GM12878 (cell line): ENCODE data around the gene CCNL1. TPM values are rescaled to one million over a fixed set of nuclear protein-coding genes. Genes with fewer than 3 reads are reported as not detected.

Experiments
- ATAC-seq: fragments of 200-7000 bp; cut with Tn5 transposase; 3 replicates; pipeline ENCODE4 v1.9.1; 2020; ENCODE audit warnings: mild to moderate bottlenecking, moderate library complexity
- BruUV-seq: library from RNA; stranded (reverse); fragments of 400-500 nt; replicated peaks from 2 replicates; lab custom pipeline; 2021; lab: Mats Ljungman, UMichigan
- CTCF ChIA-PET: fragments of 300-600 bp; sonication (Branson Sonifier 250); formaldehyde crosslinking; extraction: SDS; loops from one replicate; lab custom pipeline; 2021; ENCODE audit warnings: inconsistent platforms; lab: Yijun Ruan, JAX
- POLR2A ChIA-PET: fragments of 350-600 bp; formaldehyde crosslinking; extraction: SDS; loops from one replicate; lab custom pipeline; 2021; ENCODE audit warnings: inconsistent platforms; lab: Charles Lee
- RAD21 ChIA-PET: fragments of 300-600 bp; sonication (Branson Sonifier 250); formaldehyde crosslinking; loops from one replicate; lab custom pipeline; 2023; ENCODE audit warnings: antibody characterized with exemption; ENCODE audit not compliant: unreplicated experiment; lab: Charles Lee
- SMC1A ChIA-PET: fragments of 300-600 bp; sonication (Branson Sonifier 250); formaldehyde crosslinking; loops from one replicate; lab custom pipeline; 2023; ENCODE audit not compliant: unreplicated experiment, uncharacterized antibody; lab: Charles Lee
- DNase-seq: peaks from one replicate; pipeline ENCODE4 v3.0.0-alpha.2; 2011; ENCODE audit warnings: low read depth, low spot score
- FAIRE-seq: peaks from 3 replicates; lab custom pipeline; 2011; peaks lifted over from hg19 to GRCh38; lab: Jason Lieb, UNC
- H2AFZ ChIP-seq: 2 replicates; pipeline ENCODE4 v1.6.0; 2011; ENCODE audit warnings: low read depth, low read length, control low read depth; ENCODE audit not compliant: control insufficient read depth
- H3K27ac ChIP-seq: 2 replicates; pipeline ENCODE4 v1.5.1; 2011; ENCODE audit warnings: control low read depth; ENCODE audit not compliant: control insufficient read depth, insufficient read depth
- H3K27me3 ChIP-seq, 2 experiments: replicated peaks in 1 of 2; 2 replicates each; pipeline versions ENCODE4 v1.6.0 to v1.6.1; 2011; ENCODE audit warnings: low read length in 1 of 2; ENCODE audit not compliant: control insufficient read depth in 2 of 2, insufficient read depth in 2 of 2
- H3K36me3 ChIP-seq, 2 experiments: 2 replicates each; pipeline ENCODE4 v1.5.1; 2011; ENCODE audit warnings: low read length in 1 of 2; ENCODE audit not compliant: control insufficient read depth in 2 of 2, insufficient read depth in 2 of 2
- H3K4me1 ChIP-seq: 2 replicates; pipeline ENCODE4 v1.6.1; 2011; ENCODE audit warnings: mild to moderate bottlenecking, low read length, moderate library complexity, mixed read lengths; ENCODE audit not compliant: control insufficient read depth, insufficient read depth
- H3K4me2 ChIP-seq: 2 replicates; pipeline ENCODE4 v1.6.0; 2011; ENCODE audit warnings: control low read depth; ENCODE audit not compliant: control insufficient read depth, insufficient read depth
- H3K4me3 ChIP-seq: fragments of 200-600 bp; sonication (generic); 2 replicates; pipeline ENCODE4 v1.5.1; 2016
- H3K79me2 ChIP-seq: 2 replicates; pipeline ENCODE4 v1.6.0; 2011; ENCODE audit warnings: low read length; ENCODE audit not compliant: control insufficient read depth, insufficient read depth
- H3K9ac ChIP-seq: 2 replicates; pipeline ENCODE4 v1.8.0; 2011; ENCODE audit warnings: low read length, control low read depth, mixed read lengths; ENCODE audit not compliant: control insufficient read depth, insufficient read depth
- H3K9me3 ChIP-seq: replicated peaks from 3 replicates; pipeline ENCODE4 v1.5.1; 2011; ENCODE audit warnings: mild to moderate bottlenecking, low read length; ENCODE audit not compliant: control insufficient read depth, insufficient read depth
- H4K20me1 ChIP-seq: 2 replicates; pipeline ENCODE4 v1.6.0; 2011; ENCODE audit not compliant: control insufficient read depth, insufficient read depth
- BCL11A ChIP-seq: IDR thresholded peaks from 2 replicates; pipeline ENCODE4 v1.6.1; 2011; ENCODE audit warnings: low read depth, low read length
- CBX5 ChIP-seq: sonication (generic); IDR thresholded peaks from 2 replicates; pipeline ENCODE4 v1.6.1; 2016; ENCODE audit warnings: low read depth, moderate library complexity, mild to moderate bottlenecking, inconsistent platforms
- CEBPB ChIP-seq, 2 experiments: fragments of 150-350 bp in 1 of 2; IDR thresholded peaks; 2 replicates each; pipeline ENCODE4 v1.6.1; 2012 to 2014; ENCODE audit warnings: low read depth in 2 of 2, low read length in 2 of 2, borderline replicate concordance in 1 of 2, inconsistent platforms in 1 of 2
- JUNB ChIP-seq: IDR thresholded peaks from 2 replicates; pipeline ENCODE4 v1.6.1; 2016; ENCODE audit warnings: antibody characterized with exemption, mild to moderate bottlenecking
- LARP7 ChIP-seq: fragments of 450-650 bp; IDR thresholded peaks from 2 replicates; pipeline ENCODE4 v1.6.1; 2017; ENCODE audit warnings: mild to moderate bottlenecking
- MTA2 ChIP-seq: fragments of 450-650 bp; IDR thresholded peaks from 2 replicates; pipeline ENCODE4 v1.6.1; 2016; ENCODE audit warnings: low read depth, mild to moderate bottlenecking, moderate library complexity
- SIX5 ChIP-seq: IDR thresholded peaks from 2 replicates; pipeline ENCODE4 v1.6.1; 2011; ENCODE audit warnings: mild to moderate bottlenecking, low read depth, low read length, moderate library complexity; ENCODE audit not compliant: severe bottlenecking
- TARDBP ChIP-seq: IDR thresholded peaks from 2 replicates; pipeline ENCODE4 v1.6.1; 2016; ENCODE audit warnings: borderline replicate concordance
- TCF12 ChIP-seq: IDR thresholded peaks from 2 replicates; pipeline ENCODE4 v1.6.1; 2011; ENCODE audit warnings: low read depth, mild to moderate bottlenecking, low read length
- YY1 ChIP-seq: IDR thresholded peaks from 2 replicates; pipeline ENCODE4 v1.6.1; 2011; ENCODE audit warnings: low read depth, mild to moderate bottlenecking, low read length
- WGBS: methylation state at CpG from one replicate; pipeline ENCODE4 v1.1.6; 2016; ENCODE audit warnings: low lambda C conversion rate; ENCODE audit not compliant: insufficient replicate concordance, insufficient coverage; ENCODE audit errors: missing lambda C conversion rate; 5-methylcytosine and 5-hydroxymethylcytosine counted together
- in situ Hi-C: fragments of 300-500 bp; cut with MboI; formaldehyde crosslinking; loops from 9 replicates; pipeline ENCODE4 v1.14.3; 2018; ENCODE audit warnings: mixed read lengths
- intact Hi-C: fragments of 100-400 bp; cut with micrococcal nuclease; formaldehyde crosslinking; loops from one replicate; pipeline ENCODE4 v1.14.2; 2022; ENCODE audit not compliant: unreplicated experiment
- polyA plus RNA-seq, 11 experiments: library from polyadenylated mRNA; depleted of rRNA in 4 of 11; unstranded in 6 of 11; stranded (reverse) in 5 of 11; fragments of >200 nt; fragmentation: Nextera tagmentation in 4 of 11; fragmentation: Illumina TruSeq in 1 of 11; extraction: Ambion mirVana in 4 of 11; extraction: Trizol in 1 of 11; gene quantifications; 1 replicate in 1 of 11; 2 replicates in 10 of 11; pipeline versions ENCODE4 v1.2.1 to v1.2.3, GENCODE V29; 2011 to 2016; ENCODE audit warnings: inconsistent platforms in 2 of 11, missing spikeins in 2 of 11, low read depth in 1 of 11
- total RNA-seq, 4 experiments: library from RNA; depleted of rRNA in 3 of 4; stranded (reverse); fragments of >200 nt in 3 of 4; fragmentation: Illumina TruSeq in 1 of 4; extraction: Trizol in 1 of 4; gene quantifications; 2 replicates each; pipeline versions ENCODE4 v1.2.1 to v1.2.3, GENCODE V29; 2013 to 2021
- TF ChIP-seq, protein P1 (sequence below): fragments of 450-650 bp; formaldehyde crosslinking; IDR thresholded peaks from 2 replicates; pipeline ENCODE4 v1.4.0; 2022; ENCODE audit warnings: mild to moderate bottlenecking, moderate library complexity
- TF ChIP-seq, protein P2 (sequence below): fragments of 150-350 bp; IDR thresholded peaks from 2 replicates; pipeline ENCODE4 v1.6.1; 2014; ENCODE audit warnings: mild to moderate bottlenecking, low read depth, low read length
- TF ChIP-seq, protein P3 (sequence below): fragments of 450-650 bp; IDR thresholded peaks from 2 replicates; pipeline ENCODE4 v1.6.1; 2016; ENCODE audit warnings: mild to moderate bottlenecking, moderate library complexity, borderline replicate concordance
- TF ChIP-seq, protein P4 (sequence below): IDR thresholded peaks from 2 replicates; pipeline ENCODE4 v1.6.1; 2011; ENCODE audit warnings: mild to moderate bottlenecking, low read depth, low read length, moderate library complexity; ENCODE audit not compliant: insufficient replicate concordance

Gene CCNL1
- total and polyA plus RNA-seq, 10 of the 15 experiments (the other 5 are each of a cell fraction or from before 2014, with no cell fraction given): 22.2 to 174 (median 115) TPM

DNA sequence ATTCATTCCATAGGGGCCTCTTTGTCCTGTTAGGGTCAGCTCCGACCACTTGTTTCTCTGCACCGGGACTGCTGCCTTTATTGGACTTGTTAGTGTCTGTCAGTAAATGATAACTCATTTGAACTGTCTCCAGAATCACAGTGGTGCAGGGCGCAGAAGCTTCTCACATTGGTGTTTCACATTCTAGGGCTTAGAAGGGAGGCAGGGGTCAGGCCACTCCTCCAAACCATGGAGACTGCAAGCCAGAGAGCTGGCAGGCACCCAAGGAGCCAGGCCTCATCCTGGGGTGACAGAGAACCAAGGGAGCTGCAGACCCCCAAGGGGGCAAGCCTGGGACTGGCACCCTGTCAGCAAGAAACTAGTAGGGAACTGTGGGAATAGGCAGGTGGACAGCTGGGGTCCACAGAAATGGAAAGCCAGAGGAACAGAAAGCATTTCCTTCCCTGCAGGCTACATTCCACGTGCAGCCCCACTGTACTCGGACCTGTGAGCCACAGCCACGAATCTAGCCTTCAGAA, 49.1 kb downstream of the CCNL1 start:
- ATAC-seq: no peak
- WGBS: 89% methylated on average over 6 of the region's 6 CpGs
- ChIA-PET RAD21 (interaction anchor here (1.4 kb wide), 1 partner anchor 17 kb away, joined by 4 read pairs; no protein-coding TSS in a partner anchor), POLR2A (no interaction called here), SMC1A (interaction anchor here (0.6 to 15.3 kb wide), 5 partner anchors 8 to 334 kb away, joined by 3 to 234 read pairs (median 3); no protein-coding TSS in a partner anchor), CTCF (interaction anchor here (32.0 to 50.9 kb wide), 2 partner anchors 11 to 15 kb away, joined by 939 read pairs; no protein-coding TSS in a partner anchor)
- no peak for FAIRE-seq
- no peak overlapping the region for H3K9ac ChIP-seq
- H3K4me2 ChIP-seq: no peak overlapping the region
- no peak for DNase-seq
- no peaks in the 10 kb centered on the region for H3K9me3 ChIP-seq
- H3K36me3 ChIP-seq: no peaks in the 10 kb centered on the region
- intact Hi-C loops (no loop called here), in situ Hi-C loops (no loop called here)
- no TSS peak for BruUV-seq
- no peaks in the 10 kb centered on the region for H3K79me2 ChIP-seq
- no peaks in the 10 kb centered on the region; a peak in 1 of 4 replicates for H3K27me3 ChIP-seq
- no peak overlapping the region for H3K27ac ChIP-seq
- H3K4me1 ChIP-seq: peaks cover 1% of the 10 kb centered on the region
- H2AFZ ChIP-seq: no peak overlapping the region
- no peak overlapping the region for H3K4me3 ChIP-seq
- no peaks in the 10 kb centered on the region for H4K20me1 ChIP-seq
- TF ChIP-seq LARP7: no peak
- TF ChIP-seq MTA2: no peak
- TF ChIP-seq, protein P1, sequence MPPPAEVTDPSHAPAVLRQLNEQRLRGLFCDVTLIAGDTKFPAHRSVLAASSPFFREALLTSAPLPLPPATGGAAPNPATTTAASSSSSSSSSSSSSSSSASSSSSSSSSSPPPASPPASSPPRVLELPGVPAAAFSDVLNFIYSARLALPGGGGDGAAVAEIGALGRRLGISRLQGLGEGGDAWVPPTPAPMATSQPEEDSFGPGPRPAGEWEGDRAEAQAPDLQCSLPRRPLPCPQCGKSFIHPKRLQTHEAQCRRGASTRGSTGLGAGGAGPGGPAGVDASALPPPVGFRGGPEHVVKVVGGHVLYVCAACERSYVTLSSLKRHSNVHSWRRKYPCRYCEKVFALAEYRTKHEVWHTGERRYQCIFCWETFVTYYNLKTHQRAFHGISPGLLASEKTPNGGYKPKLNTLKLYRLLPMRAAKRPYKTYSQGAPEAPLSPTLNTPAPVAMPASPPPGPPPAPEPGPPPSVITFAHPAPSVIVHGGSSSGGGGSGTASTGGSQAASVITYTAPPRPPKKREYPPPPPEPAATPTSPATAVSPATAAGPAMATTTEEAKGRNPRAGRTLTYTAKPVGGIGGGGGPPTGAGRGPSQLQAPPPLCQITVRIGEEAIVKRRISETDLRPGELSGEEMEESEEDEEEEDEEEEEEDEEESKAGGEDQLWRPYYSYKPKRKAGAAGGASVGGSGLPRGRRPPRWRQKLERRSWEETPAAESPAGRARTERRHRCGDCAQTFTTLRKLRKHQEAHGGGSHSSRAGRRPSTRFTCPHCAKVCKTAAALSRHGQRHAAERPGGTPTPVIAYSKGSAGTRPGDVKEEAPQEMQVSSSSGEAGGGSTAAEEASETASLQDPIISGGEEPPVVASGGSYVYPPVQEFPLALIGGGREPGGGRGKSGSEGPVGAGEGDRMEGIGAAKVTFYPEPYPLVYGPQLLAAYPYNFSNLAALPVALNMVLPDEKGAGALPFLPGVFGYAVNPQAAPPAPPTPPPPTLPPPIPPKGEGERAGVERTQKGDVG: no peak
- TF ChIP-seq CBX5: no peak
- no peak for TF ChIP-seq SIX5
- TF ChIP-seq, protein P2, sequence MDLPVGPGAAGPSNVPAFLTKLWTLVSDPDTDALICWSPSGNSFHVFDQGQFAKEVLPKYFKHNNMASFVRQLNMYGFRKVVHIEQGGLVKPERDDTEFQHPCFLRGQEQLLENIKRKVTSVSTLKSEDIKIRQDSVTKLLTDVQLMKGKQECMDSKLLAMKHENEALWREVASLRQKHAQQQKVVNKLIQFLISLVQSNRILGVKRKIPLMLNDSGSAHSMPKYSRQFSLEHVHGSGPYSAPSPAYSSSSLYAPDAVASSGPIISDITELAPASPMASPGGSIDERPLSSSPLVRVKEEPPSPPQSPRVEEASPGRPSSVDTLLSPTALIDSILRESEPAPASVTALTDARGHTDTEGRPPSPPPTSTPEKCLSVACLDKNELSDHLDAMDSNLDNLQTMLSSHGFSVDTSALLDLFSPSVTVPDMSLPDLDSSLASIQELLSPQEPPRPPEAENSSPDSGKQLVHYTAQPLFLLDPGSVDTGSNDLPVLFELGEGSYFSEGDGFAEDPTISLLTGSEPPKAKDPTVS: no peak
- no peak for TF ChIP-seq TCF12
- TF ChIP-seq JUNB: no peak
- TF ChIP-seq, protein P3, sequence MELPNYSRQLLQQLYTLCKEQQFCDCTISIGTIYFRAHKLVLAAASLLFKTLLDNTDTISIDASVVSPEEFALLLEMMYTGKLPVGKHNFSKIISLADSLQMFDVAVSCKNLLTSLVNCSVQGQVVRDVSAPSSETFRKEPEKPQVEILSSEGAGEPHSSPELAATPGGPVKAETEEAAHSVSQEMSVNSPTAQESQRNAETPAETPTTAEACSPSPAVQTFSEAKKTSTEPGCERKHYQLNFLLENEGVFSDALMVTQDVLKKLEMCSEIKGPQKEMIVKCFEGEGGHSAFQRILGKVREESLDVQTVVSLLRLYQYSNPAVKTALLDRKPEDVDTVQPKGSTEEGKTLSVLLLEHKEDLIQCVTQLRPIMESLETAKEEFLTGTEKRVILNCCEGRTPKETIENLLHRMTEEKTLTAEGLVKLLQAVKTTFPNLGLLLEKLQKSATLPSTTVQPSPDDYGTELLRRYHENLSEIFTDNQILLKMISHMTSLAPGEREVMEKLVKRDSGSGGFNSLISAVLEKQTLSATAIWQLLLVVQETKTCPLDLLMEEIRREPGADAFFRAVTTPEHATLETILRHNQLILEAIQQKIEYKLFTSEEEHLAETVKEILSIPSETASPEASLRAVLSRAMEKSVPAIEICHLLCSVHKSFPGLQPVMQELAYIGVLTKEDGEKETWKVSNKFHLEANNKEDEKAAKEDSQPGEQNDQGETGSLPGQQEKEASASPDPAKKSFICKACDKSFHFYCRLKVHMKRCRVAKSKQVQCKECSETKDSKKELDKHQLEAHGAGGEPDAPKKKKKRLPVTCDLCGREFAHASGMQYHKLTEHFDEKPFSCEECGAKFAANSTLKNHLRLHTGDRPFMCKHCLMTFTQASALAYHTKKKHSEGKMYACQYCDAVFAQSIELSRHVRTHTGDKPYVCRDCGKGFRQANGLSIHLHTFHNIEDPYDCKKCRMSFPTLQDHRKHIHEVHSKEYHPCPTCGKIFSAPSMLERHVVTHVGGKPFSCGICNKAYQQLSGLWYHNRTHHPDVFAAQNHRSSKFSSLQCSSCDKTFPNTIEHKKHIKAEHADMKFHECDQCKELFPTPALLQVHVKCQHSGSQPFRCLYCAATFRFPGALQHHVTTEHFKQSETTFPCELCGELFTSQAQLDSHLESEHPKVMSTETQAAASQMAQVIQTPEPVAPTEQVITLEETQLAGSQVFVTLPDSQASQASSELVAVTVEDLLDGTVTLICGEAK: no peak
- no peak for TF ChIP-seq TARDBP
- TF ChIP-seq YY1: no peak
- TF ChIP-seq, protein P4, sequence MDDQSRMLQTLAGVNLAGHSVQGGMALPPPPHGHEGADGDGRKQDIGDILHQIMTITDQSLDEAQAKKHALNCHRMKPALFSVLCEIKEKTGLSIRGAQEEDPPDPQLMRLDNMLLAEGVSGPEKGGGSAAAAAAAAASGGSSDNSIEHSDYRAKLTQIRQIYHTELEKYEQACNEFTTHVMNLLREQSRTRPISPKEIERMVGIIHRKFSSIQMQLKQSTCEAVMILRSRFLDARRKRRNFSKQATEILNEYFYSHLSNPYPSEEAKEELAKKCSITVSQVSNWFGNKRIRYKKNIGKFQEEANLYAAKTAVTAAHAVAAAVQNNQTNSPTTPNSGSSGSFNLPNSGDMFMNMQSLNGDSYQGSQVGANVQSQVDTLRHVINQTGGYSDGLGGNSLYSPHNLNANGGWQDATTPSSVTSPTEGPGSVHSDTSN: no peak
- no peak for TF ChIP-seq CEBPB (IDR thresholded peaks at IDR 0.05; ENCODE audit: borderline replicate concordance in 1 of 2, low read depth in 2 of 2, low read length in 2 of 2)
- TF ChIP-seq BCL11A: no peak
